Right lung (tissue), 5 donors: ENCODE data around the gene GRB2. TPM values are rescaled to one million over a fixed set of nuclear protein-coding genes. Genes with fewer than 3 reads are reported as not detected.

Experiments used
- DNase-seq, 2 donors: peaks; one replicate each; pipeline ENCODE4 v3.0.0-alpha.2; 2013
- polyA plus RNA-seq, 5 donors: library from polyadenylated mRNA; unstranded; fragments of 120-200 nt; gene quantifications; one replicate each; pipeline versions ENCODE4 v1.2.1 to v1.2.3, GENCODE V29; 2013; ENCODE audit warnings: inconsistent platforms in 1 of 5, low replicate concordance in 1 of 5; ENCODE audit not compliant: insufficient read length in 5 of 5, insufficient read depth in 1 of 5

Gene GRB2
- polyA plus RNA-seq, 5 donors = 75.3 to 92.2 (median 83.5) TPM

DNA sequence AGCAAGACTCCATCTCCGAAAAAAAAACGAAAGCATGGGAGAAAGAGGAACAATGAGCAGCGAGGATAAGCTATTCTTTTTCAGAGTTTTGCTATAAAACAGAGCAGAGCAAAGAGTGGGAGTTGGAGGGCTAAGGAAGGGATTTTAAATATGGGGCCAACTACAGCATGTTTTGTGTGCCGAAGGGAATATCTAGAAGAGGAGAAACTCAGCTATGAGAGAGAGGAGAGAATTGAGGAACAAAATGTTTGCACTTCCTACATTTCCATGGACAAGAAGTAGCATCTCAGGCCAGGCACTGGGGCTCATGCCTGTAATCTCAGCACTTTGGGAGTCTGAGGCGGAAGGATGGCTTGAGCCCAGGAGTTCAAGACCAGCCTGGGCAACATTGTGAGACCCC is 13.1 kb upstream of the GRB2 start:
- DNase-seq = no peak

DNA sequence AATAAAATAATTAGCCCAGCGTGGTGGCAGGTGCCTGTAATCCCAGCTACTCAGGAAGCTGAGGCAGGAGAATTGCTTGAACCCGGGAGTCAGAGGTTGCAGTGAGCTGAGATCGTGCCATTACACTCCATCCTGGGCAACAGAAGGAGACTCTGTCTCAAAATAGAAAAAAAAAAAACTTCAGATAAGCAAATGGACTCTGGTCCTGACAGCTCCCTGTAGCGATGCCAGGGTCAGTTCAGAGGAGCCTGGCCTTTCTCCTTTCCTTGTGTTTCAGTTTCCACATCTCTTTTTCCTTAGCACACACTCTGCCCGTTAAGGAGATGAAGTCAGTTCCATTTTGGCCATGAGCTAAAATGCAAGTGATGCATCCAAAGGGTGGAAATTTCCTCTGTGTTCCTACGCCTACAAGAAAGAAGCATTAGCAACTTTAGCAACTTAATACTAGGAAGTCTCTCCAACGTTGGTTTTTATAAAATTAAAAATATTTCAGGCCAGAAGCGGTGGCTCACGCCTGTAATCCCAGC is 11.6 kb upstream of the GRB2 start:
- DNase-seq = no peak

DNA sequence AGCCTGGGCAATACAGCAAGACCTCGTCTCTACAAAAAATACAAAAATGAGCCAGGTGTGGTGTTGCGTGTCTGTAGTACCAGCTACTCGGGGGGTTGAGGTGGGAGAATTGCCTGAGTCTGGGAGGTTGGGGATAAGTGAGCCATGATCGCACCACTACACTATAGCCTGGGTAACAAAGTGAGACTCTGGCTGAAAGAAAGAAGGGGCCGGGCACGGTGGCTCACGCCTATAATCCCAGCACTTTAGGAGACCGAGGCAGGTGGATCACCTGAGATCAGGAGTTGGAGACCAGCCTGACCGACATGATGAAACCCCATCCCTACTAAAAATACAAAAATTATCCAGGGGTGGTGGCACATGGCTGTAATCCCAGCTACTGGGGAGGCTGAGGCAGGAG is 10.5 kb upstream of the GRB2 start:
- no peak for DNase-seq

DNA sequence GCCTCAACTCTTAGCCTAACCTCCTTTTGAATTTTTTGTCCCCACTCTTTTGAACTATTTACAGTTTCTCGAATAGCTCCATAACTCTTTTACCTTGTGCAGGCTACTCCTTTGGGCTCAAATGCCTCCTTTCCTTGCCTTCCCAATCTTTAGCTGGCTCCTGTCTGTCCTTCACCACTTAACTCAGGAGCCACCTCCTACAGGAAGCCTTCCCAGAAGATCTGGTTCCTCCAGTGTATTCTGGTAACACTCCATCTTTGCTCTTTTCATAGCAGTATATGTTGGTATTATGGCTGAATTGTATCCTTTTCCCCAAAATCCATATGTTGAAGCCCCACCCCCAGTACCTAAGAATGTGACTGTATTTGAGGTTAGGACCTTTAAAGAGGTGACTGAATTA is 9.0 kb upstream of the GRB2 start:
- no peak for DNase-seq

DNA sequence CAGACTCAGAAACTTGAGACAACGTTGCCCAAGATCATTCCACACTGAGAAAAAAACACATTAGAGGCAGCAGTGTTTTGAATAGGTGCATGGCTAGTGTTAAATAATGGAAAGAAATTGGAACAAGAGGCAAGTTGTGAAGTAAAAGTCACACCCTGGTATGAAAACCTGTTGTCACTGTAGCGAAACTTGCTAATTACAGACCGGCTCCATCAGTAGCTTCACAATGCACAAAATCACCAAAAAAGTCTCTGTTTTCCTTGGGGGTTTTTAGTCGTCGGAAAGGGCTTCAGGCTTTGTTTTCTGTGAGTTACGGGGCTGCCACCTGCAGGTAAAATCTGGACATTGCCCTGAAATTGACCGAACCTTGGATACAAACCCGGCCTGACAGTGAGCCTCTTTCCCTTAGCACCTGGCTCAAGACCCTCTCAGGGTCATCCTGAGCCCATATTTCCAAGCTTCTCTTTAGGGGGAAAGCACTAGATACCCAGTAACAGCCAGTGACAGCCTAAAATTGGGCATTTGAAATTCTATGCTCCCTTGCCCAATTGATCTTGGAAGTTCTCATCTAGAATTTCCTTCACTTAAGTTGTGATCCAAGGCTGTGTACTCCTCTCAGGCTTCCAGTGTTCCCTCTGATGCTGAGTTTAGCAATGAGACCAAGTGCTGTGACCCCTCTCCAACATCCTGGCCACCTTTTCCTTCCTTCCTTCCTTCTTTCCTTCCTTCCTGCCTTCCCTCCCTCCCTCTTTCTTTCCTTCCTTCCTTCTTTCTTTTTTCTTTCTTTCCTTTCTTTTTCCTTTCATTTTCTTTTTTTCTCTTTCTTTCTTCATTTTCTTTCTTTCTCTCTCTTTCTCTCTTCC is 7.2 kb upstream of the GRB2 start:
- DNase-seq = peak; percentile 56 to 58

DNA sequence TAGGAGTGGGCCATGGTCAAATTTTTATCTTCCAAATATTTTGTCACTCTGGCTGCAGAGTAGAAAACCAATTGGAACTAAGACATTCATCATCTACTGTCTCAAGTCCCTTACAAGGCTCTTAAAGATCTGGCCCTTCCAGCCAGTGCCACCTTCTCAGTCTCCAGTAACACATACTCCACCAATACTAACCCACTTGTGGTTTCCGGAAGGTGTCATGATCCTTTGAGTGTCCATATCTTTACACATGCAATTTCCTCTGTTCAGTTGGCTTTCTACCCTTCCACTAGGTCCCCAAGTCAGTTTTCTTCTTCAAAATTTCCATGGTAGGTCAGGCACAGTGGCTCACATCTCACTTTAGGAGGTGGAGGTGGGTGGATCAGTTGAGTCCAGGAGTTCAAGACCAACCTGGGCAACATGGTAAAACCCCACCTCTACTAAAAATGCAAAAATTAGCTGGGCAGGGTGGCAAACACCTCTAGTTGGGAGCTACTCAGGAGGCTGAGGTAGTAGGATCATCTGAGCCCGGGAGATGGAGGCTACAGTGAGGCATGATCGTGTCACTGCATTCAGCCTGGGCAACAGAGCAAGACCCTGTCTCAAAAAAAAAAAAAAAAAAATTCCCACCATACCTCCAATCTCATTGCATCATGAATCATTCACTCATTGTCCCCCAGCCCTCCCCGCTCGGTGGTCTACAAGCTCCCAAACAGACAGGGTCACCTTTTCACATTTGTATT is 6.0 kb upstream of the GRB2 start:
- no peak for DNase-seq

DNA sequence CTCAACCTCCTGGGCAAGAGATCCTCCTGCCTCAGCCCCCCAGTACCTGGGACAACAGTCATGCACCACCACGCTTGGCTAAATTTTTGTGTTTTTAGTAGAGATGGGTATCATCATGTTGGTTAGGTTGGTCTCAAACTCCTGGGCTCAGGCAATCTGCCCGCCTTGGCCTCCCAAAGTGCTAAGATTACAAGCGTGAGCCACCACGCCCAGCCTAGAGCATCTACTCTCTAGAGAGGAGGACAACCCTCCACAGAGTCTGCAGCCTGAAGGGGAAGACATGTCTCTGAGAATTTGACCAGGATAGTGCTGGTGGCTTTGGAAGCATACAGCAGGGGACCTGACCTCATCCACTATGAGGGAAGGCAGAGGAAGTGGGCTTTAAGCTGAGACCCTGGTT is 4.7 kb upstream of the GRB2 start:
- DNase-seq = no peak

DNA sequence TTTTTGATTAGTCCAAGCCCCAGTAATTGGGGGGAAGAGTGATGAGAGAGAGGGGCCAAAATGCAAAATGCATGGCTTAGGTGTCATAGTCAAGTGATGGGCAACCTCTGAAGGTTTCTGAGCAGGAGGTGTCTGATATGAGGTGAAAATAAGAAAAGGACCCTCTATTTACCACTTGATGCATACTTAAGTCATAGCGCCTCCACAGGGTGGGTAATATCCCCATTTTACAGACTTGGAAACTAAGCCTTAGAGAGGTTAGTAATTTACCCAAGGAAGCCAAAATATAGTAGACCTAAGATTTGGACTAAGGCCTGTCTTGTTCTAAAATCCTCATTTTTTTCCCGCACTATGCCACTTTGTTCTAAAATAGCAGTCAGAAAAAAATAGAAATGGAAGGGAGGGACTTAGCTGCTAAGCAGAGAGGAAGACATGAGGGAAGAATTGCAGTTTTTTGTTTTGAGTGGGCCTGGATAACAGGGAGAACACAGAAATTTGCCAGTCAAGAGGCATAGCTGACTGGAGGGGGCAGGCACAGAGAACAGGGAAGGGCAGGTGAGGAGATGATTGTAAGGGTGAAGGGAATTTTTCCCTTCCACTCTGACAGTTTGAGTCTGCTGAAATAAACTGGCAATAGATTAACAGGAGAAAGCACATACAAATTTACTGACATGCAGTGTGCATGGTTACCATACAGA is 2.3 kb upstream of the GRB2 start:
- no peak for DNase-seq

DNA sequence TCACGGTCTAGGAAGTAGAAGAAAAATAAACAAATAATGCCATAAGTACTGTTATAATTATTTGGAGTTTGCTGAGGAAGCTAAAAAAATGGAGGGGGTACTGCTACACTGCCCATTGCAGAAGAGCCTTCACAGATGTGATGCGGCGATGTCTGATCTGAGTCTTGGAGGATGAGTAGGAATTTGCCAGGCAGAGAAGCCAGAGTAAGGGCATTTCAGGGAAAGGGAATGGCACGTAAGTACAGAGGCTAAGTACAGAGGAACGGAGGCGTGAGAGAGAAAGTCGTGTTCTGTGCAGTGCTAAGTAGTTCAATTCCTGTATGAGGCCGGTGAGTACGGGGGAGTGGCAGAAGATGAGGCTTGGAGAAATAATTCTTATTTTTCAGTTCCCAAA is 741 bp upstream of the GRB2 start:
- DNase-seq = no peak

DNA sequence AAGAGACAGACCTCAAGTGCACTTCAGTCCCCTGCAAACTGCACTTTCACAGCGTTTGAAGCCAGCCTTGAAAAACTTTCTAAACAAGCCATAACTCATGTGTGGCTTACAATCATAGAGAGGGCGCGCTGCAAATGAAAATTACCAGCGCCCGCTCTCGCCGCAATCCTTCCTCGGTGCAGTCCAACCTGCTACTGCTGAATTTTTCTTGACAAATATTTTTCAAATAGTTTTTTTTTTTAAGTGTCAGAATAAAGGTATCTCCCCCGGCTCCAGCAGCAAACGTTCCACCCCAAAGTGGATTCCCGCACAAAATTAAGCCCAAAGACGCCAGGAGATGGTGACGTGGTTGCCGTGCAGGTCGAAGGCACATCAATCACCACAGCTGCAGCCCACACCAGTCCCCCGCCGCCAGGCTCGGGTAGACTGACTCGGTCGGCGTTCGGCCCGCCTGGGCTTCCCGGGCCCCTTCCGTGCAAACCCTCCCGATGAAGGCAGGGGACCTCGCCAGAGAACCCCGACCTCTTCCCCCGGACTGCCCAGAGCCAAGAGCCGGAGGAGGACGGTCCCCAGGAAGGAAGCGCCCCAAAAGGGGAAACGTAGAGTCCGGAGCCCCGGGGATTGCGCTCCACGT is 630 bp downstream of the GRB2 start:
- no peak for DNase-seq

DNA sequence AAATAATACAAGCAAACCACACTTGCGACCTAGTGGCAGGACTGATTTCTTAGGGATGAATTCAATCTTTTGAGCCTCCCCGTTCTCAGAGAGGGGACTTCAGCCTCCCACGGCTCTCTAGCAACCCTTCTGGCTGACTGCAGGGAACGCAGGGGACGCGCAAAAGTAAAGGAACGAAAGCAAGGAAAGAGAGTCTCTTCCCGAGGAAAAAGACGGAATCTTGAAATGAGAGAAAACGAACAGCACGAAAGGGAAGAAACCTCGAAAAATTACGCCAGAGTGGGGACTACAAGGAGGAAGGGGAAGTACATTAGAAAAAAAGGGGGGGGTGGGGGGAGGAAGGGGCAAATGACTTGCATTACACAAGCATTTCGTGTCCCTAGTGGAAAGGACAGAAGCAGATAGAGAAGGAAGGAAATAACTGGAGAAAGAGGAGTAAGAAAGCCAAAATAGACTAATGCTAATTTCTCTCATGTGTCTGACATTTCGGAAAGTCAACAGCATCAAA is 1.2 kb downstream of the GRB2 start:
- peak; percentile 48 to 71 for DNase-seq

DNA sequence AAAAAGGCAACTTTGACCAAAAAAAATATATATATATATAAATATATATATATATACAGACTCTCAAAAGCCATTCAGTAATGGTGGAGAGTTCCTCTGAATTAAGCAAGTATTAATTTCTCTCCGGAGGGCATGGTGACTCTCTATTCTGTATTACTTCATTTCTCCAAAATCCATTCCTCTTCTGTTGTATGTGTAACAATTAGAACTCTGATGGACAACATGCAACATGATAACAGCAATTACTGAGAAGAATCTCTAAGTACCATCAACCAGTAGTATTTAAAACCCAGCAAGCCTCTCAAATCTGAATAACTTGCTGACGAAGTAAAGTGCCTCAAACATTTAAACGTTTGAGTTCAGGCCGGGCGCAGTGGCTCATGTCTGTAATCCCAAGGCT is 2.3 kb downstream of the GRB2 start:
- no peak for DNase-seq

DNA sequence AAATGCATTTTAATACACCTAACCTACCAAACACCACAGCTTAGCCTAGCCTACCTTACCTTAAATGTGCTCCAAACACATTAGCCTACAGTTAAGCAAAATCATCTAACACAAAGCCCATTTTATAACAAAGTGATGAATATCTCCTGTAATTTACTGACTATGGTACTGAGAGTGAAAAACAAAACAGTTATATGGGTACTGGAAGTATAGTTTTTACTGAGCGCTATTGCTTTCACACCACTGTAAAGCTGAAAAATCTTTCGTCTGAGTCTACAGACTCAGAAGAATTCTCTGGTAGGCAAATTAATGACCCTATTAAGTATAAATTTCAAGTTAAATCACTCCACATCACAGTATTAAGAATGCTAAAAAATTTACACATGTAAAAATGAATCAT is 3.5 kb downstream of the GRB2 start:
- DNase-seq = no peak

DNA sequence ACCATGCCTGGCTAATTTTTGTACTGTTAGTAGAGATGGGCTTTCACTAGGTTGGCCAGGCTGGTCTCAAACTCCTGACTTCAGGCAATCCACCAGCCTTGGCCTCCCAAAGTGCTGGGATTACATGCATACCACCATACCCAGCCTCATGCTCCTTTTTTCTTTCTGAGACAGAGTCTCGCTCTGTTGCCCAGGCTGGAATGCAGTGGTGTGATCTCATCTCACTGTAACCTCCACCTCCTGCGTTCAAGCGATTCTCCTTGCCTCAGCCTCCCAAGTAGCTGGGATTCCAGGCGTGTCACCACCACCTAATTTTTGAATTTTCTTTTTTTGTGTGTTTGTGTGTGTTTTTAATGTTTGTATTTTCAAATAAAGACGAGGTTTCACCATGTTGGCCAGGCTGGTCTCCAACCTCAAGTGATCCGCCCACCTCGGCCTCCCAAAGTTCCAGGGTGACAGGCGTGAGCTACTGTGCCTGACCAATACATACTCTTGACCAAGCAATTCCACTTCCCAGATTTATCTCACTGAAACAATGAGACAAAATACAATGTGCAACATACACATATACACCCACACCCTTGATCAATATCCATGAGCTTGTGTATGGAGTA is 5.0 kb downstream of the GRB2 start:
- no peak for DNase-seq

DNA sequence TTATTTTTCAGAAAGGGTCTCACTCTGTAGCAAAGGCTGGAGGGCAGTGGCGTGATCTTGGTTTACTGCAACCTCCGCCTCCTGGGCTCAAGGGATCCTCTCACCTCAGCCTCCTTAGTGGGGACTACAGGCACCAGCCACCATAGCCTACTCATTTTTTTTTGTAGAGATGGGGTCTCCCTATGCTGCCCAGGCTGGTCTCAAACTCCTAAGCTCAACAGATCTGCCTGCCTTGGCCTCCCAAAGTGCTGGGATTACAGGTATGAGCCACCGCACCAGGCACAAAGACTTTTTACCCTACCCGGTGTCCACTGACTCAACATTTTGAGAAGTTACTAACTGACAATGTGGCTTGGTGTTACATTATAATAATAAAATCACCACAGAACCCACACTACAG is 7.2 kb downstream of the GRB2 start:
- no peak for DNase-seq

DNA sequence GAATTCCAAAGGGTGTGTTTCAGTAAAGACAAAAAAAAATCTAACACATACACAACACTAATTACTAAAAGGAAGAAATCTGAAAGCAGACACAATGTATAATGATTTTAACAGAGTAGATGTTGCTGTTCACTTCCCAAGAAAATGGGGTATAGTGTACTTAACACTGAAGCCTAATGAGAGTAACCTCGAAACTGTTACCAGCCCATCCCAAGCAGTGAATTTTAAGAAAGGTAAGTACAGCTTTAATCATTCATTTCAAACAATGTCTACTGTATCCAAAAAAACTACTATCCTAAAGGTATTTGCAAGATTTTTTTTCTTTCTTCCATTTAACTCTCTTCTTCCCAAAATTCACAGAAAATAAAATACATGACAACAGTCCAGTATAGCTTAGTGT is 8.3 kb downstream of the GRB2 start:
- no peak for DNase-seq

DNA sequence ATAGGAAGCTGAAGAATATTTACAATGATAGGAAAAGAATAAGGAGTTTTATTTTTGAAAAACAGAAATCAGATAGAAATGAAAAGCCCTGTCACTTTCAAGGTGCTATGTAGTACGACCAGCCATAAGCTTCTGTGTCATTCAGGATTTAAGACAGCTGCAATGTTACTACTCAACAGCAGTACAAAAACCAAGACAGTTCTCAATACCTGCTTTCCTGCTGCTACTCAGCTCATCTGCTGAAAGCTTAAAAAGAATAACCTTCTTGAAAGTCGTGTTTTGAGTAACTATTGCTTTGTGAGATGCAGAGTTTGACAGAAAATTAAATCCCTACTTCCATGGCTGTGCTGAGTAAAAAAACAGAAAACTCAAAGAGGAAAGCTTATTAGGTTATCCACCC is 8.7 kb downstream of the GRB2 start:
- no peak for DNase-seq

DNA sequence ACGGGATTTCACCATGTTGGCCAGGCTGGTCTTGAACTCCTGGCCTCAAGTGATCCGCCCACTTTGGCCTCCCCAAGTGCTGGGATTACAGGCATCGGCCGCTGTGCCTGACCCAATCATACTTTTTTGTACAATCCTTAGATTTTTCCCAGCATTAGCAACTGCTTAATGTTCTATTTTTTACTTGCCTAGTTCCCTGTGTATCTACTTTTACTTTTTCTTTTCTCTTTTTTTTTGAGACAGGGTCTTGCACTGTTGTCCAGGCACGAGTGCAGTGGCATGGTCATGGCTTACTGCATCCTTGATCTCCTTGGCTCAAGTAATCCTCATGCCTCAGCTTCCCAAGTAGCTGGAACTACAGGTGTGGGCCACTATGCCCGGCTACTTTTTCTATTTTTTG is 9.5 kb downstream of the GRB2 start:
- no peak for DNase-seq

DNA sequence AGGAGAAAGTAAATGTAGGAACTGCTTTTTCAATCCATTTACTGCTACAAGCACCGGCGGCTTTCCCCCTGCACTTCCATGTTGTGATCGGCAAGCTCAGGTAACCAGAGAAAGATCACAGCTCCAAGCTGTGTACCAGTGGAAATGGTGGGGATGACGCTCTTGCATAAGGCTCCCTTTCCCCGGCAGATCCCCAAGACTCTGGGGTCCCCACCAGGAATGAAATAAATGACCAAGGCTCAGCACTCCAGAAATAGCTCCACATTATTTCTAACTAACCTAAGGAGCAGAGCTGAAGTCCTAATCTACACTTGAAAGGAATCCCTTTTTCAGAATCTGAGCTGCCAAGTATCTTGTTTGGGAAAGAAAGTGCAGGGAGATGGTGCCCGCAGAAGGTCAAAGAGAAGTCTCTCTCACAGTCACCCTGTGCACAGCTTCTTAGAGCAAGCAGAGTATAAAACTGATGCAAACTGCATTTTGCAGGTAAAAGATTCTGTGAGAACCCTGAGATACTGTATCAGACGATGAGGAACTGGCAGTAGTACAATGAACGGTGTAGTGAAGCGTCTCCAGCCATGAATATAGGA is 11.1 kb downstream of the GRB2 start:
- DNase-seq = no peak

DNA sequence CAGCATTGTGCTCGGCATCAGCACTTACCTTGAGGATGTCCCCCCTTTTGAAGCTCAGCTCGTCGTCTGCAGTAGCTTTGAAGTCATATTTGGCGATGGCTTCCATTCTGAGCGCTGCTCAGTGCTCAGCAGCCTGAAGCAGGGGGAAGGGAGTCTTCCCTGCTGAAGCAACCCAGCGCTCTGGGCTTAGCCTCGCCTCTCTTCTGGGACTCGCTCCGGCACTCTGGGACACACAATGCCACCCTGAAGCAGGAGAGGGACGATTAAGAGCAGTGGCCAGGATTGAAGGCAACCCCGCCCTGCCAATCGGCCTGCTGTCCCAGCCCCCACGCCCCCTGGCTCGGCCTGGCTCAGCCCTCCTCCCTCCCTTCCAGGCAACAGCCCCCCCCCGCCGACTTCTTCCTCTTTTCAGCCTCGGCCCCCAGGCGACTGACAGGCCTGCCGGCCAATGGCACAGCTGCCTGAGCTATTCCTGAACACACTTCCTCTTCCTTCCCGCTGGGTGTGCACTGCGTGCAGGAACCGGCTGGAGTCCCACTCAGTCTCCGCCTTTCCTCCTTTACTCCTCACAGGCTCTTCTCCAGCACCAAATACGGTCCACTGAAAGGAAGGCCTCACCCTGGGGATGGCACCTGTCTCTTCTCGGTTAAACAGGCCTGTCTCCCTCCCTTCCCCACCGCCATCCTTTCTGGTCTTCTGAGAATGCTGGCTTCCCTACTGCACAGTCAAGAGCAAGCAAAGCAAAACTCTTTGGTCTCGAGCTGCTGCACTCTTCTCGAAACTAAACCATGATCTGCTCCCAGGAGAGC is 11.8 kb downstream of the GRB2 start:
- DNase-seq = peak; percentile 97
